GM12872 (cell line): Measurements from ENCODE around the gene SCAANT1.

ENCODE experiments used
- TF ChIP-seq, protein P1 (sequence below): IDR thresholded peaks from 3 replicates; pipeline ENCODE4 v1.5.1; 2011; ENCODE audit warnings: low read depth, mild to moderate bottlenecking, low read length, moderate library complexity; ENCODE audit not compliant: insufficient read depth

The SCAANT1 gene

DNA sequence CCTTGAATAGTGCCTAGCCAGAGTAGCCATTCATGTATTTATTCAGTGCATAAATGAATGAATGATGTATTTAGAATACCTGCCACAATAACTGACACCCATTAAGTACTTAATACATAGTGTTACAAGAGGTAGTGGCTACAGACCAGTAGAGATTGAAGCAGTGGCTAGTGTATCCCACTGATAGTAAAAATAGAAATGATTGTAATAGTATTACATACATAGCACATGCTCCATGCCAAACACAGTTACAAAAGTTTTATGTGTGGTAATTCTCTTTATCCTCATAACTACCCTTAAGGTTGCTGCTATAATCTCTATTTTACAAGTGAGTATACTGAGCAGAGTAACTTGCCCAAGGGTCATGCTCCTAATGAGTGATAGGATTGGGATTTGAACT, 30.3 kb upstream of the SCAANT1 start:
- TF ChIP-seq, protein P1, sequence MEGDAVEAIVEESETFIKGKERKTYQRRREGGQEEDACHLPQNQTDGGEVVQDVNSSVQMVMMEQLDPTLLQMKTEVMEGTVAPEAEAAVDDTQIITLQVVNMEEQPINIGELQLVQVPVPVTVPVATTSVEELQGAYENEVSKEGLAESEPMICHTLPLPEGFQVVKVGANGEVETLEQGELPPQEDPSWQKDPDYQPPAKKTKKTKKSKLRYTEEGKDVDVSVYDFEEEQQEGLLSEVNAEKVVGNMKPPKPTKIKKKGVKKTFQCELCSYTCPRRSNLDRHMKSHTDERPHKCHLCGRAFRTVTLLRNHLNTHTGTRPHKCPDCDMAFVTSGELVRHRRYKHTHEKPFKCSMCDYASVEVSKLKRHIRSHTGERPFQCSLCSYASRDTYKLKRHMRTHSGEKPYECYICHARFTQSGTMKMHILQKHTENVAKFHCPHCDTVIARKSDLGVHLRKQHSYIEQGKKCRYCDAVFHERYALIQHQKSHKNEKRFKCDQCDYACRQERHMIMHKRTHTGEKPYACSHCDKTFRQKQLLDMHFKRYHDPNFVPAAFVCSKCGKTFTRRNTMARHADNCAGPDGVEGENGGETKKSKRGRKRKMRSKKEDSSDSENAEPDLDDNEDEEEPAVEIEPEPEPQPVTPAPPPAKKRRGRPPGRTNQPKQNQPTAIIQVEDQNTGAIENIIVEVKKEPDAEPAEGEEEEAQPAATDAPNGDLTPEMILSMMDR = no peak

DNA sequence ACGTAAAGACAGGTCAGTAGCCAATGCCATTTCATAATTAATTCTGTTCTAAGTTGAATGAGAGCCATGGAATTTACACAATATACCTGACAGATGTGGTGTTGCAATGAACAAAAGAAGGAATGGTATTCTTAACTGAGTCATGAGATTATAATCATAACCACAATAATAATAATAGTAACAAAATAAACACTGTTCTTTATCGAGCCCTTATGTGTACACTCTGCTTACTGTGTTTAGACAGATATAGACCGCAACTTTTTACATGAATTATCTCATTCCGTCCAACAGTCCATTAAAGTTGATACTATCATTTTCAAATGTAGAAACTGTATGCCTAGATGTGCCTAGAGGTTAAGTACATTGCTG, 28.2 kb upstream of the SCAANT1 start:
- TF ChIP-seq, protein P1 = no peak

GRCh38 chr3:63937661-63938651, 25.8 kb upstream of the SCAANT1 start:
- TF ChIP-seq, protein P1 = no peak

- TF ChIP-seq, protein P1 = no peak
These were observed 24.7 kb upstream of the SCAANT1 start for GRCh38 chr3:63936925-63937324.

DNA sequence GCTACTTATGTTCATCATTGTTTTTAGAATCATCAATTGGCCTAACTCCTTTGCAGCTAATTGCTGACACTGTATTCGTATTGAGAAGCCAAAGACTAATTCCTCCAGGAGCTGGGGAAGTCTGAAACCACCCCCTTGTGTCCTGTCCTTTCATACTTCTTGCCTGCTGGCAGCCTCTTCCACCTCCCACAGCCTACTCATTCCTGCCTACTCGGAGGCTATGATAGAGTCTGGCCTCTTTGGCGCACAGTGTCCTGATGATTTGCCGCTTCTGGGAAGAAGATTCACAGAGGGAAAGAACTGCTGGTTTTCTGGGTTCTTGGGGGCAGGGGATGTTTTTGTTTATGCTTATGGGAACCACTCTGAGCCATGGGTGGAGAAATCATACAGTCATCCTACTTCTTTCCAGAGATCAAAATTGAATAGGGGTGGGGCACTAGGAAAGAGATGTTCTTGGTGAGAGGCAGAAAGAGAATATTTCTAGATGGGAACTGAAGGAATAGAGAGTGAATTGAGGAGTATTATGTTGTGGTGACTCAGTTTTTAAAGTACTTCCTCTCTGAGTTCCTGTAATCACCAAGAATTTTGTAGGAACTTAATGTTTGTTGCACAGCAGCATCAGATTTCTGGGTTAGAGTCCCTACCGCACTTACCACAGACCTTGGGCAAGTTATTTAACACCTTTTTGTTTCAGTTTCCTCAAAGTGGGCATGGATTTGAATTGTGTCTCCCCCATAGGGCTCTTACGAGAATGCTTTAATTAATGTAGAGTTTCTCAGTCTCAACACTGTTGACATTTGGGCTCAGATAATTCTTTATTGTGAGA, 22.1 kb upstream of the SCAANT1 start:
- TF ChIP-seq, protein P1 = no peak

DNA sequence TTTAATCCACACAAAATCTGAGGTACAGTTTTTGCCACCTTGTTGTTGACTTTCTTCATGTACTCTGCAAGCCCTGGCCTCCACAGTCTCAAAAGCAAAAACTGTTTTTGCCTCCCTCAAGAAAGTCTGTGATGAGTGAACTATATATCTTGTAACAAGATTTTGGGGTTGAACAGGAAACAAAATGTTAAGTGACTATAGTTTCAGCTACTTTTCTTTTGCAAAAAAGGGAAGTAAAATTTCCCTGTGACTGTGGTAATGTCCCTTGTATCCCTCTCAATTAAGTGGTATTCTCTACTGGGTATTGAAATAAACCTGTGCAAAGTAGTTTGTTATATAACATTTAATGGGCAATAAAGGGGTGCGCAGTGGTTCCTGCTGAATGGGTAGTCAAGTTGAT, 21.3 kb upstream of the SCAANT1 start:
- TF ChIP-seq, protein P1 = no peak

- TF ChIP-seq, protein P1 = no peak
These were observed 20.5 kb upstream of the SCAANT1 start for GRCh38 chr3:63932509-63933212.
